Progenitor cell of endocrine pancreas (in vitro differentiated cells): ENCODE measurements around the gene ADRA2B. TPM values are rescaled to one million over a fixed set of nuclear protein-coding genes. Genes with fewer than 3 reads are reported as not detected.

Experiments used
- DNase-seq: peaks from one replicate; pipeline ENCODE4 v3.0.0; 2021; ENCODE audit warnings: low spot score; ENCODE audit not compliant: unreplicated experiment
- H3K27ac Mint-ChIP-seq: 2 replicates; pipeline ENCODE4 v1.8.0; 2021; ENCODE audit warnings: mild to moderate bottlenecking, moderate library complexity, mixed read lengths
- H3K27me3 Mint-ChIP-seq: 2 replicates; pipeline ENCODE4 v1.8.0; 2021; ENCODE audit warnings: mixed read lengths
- H3K36me3 Mint-ChIP-seq: 2 replicates; pipeline ENCODE4 v1.8.0; 2022; ENCODE audit warnings: mixed read lengths; ENCODE audit not compliant: insufficient read depth
- H3K4me1 Mint-ChIP-seq: 2 replicates; pipeline ENCODE4 v1.8.0; 2021; ENCODE audit warnings: low read depth, mixed read lengths
- H3K4me3 Mint-ChIP-seq: 2 replicates; pipeline ENCODE4 v1.8.0; 2021; ENCODE audit warnings: low read depth, mild to moderate bottlenecking, moderate library complexity, mixed read lengths
- H3K9me3 Mint-ChIP-seq: 2 replicates; pipeline ENCODE4 v1.8.0; 2021; ENCODE audit warnings: low read depth, mixed read lengths
- total RNA-seq: library from RNA; stranded (reverse); gene quantifications from 2 replicates; pipeline ENCODE4 v1.2.1, GENCODE V29; 2021
- TF ChIP-seq, protein P1 (sequence below): fragments of 200-600 bp; sonication (generic); IDR thresholded peaks from one replicate; pipeline ENCODE4 v1.5.0; 2021; ENCODE audit warnings: antibody characterized with exemption, mild to moderate bottlenecking; ENCODE audit not compliant: unreplicated experiment

The ADRA2B gene
- total RNA-seq, 1 donor from 2014 or later = 0.69 TPM

DNA sequence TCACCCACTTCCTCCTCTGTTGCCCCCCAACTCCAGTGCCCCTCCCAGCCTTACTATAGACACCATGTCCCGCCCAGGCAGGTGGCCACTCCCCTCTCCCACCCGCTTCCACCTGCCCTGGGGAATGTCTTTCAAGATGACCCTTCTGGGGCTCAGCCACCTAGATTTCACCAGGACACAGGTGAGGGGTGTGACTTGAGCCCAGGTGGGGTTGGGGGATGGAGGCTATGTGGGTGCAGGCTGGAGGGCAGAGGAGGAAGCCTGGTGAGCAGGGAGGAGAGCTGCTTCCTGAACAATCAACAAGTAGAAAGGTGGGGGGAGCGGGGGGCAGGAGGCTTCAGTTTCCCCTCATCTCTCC, 8.7 kb downstream of the ADRA2B start:
- H3K9me3 Mint-ChIP-seq = peaks cover 3% of the 10 kb centered on the region
- H3K27ac Mint-ChIP-seq = no peak overlapping the region
- peaks cover 9% of the 10 kb centered on the region for H3K4me1 Mint-ChIP-seq
- no peak overlapping the region for H3K4me3 Mint-ChIP-seq
- no peaks in the 10 kb centered on the region for H3K36me3 Mint-ChIP-seq
- TF ChIP-seq, protein P1, sequence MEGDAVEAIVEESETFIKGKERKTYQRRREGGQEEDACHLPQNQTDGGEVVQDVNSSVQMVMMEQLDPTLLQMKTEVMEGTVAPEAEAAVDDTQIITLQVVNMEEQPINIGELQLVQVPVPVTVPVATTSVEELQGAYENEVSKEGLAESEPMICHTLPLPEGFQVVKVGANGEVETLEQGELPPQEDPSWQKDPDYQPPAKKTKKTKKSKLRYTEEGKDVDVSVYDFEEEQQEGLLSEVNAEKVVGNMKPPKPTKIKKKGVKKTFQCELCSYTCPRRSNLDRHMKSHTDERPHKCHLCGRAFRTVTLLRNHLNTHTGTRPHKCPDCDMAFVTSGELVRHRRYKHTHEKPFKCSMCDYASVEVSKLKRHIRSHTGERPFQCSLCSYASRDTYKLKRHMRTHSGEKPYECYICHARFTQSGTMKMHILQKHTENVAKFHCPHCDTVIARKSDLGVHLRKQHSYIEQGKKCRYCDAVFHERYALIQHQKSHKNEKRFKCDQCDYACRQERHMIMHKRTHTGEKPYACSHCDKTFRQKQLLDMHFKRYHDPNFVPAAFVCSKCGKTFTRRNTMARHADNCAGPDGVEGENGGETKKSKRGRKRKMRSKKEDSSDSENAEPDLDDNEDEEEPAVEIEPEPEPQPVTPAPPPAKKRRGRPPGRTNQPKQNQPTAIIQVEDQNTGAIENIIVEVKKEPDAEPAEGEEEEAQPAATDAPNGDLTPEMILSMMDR = no peak
- DNase-seq = no peak
- no peaks in the 10 kb centered on the region for H3K27me3 Mint-ChIP-seq

DNA sequence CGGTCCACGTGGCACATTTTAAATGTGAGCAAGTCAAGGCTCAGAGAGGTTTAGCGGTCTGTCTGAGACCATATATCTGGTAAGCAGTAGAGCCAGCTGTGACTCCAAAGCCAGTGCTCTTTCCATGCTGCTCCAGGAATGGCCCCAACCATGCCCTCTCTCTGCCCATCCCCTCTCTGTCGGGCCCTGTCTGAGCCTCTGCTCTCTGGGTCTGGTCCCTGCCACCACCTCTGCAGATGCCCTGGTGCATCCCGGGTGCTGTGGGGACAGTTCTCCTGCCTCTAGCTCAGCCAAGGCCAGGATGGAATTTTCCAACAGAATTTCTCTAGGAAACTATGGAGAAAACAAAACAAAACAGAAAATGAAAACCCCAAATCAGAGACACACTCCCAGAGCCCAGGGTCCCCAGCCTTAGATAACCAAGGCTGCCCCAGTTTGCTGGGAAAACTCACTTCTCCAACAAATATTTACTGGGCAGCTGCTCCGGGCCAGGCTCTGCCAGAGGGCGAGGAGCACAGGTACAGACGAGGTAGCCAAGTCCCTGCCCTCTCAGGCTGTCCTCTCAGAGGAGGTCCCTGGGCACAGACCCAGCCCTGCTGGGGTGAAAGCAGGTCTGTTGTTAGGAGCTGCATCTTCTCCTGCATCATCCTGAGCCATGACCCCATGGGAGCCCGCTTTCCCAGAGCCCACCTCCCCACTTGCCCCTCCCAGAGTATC, 9.2 kb downstream of the ADRA2B start:
- TF ChIP-seq, protein P1 = no peak
- peaks cover 3% of the 10 kb centered on the region for H3K9me3 Mint-ChIP-seq
- H3K36me3 Mint-ChIP-seq = no peaks in the 10 kb centered on the region
- H3K4me3 Mint-ChIP-seq = no peak overlapping the region
- DNase-seq = no peak
- peaks cover 9% of the 10 kb centered on the region for H3K4me1 Mint-ChIP-seq
- no peak overlapping the region for H3K27ac Mint-ChIP-seq
- no peaks in the 10 kb centered on the region for H3K27me3 Mint-ChIP-seq

DNA sequence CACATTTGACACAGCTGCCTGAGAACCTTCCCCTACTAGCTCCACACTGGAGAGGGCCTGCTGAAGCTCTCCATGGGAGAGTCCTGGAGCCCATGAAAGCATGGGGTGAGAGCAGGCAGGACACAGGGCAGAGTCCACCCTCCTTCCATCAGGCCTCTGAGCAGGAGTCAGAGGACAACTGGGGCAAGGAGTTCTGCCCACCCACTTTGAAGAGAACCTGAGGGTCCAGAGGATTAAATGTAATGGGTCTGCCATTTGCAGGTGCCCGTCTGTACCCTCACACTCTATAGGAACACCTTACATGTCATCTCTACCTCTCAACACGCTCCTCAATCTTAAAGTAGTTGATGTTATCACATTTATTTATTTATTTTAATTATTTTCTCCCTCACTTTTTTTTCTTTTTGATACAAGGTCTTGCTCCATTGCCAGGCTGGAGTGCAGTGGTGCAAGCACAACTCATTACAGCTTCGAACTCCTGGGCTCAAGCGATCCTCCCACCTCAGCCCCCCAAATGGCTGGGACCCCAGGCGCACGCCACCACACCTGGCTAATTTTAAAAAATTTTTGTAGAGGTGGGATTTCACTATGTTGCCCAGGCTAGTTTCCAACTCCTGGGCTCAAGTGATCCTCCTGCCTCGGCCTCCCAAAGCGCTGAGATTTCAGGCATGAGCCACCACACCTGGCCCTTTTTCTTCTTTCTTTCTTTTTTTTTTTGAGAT, 10.2 kb downstream of the ADRA2B start:
- Mint-ChIP-seq H3K4me1 (peaks cover 9% of the 10 kb centered on the region), H3K4me3 (no peak overlapping the region), H3K36me3 (no peaks in the 10 kb centered on the region)

DNA sequence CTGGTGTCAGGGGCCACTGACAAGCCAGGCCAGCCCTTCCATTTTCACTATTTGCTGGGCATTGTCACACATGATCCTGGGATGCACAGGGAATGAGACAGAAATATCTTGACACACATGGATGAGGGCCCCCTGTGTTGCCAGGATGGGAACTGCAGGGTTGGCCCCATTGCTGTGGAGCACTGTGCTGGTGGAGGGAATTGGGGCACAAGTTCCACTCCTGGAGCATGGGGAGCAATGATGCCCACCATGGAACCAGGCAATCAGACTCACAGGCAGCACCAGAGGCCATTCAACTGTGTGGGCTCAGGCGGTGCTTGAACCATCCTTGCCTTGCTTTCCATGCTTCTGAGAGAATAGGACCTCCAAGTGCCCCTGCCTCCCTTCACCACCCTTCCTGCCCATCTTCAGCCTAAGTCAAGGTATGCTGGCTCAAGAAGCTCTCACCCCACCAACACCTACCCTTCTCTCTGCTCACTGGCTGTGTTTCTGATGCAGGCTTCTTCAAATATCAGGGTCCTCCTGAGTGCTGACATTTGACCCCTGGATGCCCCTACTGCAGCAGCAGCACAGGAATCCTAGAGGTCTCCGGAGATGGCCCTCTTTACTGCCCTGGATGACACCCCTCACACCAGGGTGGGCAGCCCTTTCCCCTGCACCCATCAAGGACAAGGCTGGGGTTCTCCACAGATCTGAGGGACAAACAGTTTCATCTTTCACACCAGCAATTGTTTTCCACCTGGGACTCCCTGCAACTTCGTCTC, 11.0 kb downstream of the ADRA2B start:
- H3K9me3 Mint-ChIP-seq = peaks cover 3% of the 10 kb centered on the region

More for the DNA sequence above, 10.2 kb downstream of the ADRA2B start:
- H3K27me3 Mint-ChIP-seq = no peaks in the 10 kb centered on the region
- H3K9me3 Mint-ChIP-seq = peaks cover 3% of the 10 kb centered on the region
- no peak for DNase-seq
- TF ChIP-seq, protein P1 = no peak
- no peak overlapping the region for H3K27ac Mint-ChIP-seq

DNA sequence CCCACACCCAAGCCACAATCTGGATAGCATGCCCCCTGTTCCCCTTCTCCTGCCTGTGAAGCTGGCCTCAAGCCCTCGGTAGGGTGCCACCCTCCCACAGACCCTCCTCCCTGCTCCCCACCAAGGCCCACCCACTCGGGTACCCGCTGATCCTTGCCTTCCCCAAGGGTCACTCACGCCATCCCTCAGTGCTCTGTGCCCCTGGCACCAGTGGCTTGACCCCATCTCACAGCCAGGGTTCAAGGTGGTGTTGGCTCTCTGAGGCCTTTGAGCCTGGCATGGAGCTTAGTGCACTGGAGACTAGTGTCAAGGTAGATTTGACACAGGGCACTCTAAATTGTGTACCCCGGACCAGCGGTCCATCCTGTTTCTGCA, 11.9 kb downstream of the ADRA2B start:
- DNase-seq = no peak
- no peaks in the 10 kb centered on the region for H3K27me3 Mint-ChIP-seq
- H3K4me3 Mint-ChIP-seq = no peak overlapping the region
- H3K9me3 Mint-ChIP-seq = peaks cover 3% of the 10 kb centered on the region
- peaks cover 9% of the 10 kb centered on the region for H3K4me1 Mint-ChIP-seq
- no peak overlapping the region for H3K27ac Mint-ChIP-seq
- TF ChIP-seq, protein P1 = no peak
- H3K36me3 Mint-ChIP-seq = no peaks in the 10 kb centered on the region

More for the DNA sequence above, 11.0 kb downstream of the ADRA2B start:
- H3K4me3 Mint-ChIP-seq = no peak overlapping the region
- H3K27ac Mint-ChIP-seq = no peak overlapping the region
- no peaks in the 10 kb centered on the region for H3K27me3 Mint-ChIP-seq
- H3K4me1 Mint-ChIP-seq = peaks cover 9% of the 10 kb centered on the region
- no peak for DNase-seq
- TF ChIP-seq, protein P1 = no peak
- no peaks in the 10 kb centered on the region for H3K36me3 Mint-ChIP-seq
